ENCODE results near the gene AP3S2.

The AP3S2 gene

GRCh38 chr15:89822951-89823711 is 70.7 kb downstream of the AP3S2 start:
- no peak overlapping the region for H3K4me3 ChIP-seq (ENCODE audit: low read depth, low read length)
- no peak for DNase-seq (ENCODE audit: low read depth)

- H3K4me3 ChIP-seq (ENCODE audit: low read depth, low read length), result no peak overlapping the region
- DNase-seq (ENCODE audit: low read depth), result no peak
Observed at GRCh38 chr15:89822611-89822950, 71.2 kb downstream of the AP3S2 start.

- no peak for DNase-seq (ENCODE audit: low read depth)
- H3K4me3 ChIP-seq (ENCODE audit: low read depth, low read length), result no peak overlapping the region
Observed at GRCh38 chr15:89822026-89822425, 71.8 kb downstream of the AP3S2 start.

GRCh38 chr15:89820666-89821611 is 72.9 kb downstream of the AP3S2 start:
- no peak overlapping the region for H3K4me3 ChIP-seq (ENCODE audit: low read depth, low read length)
- no peak for DNase-seq (ENCODE audit: low read depth)

GRCh38 chr15:89818287-89818686 is 75.5 kb downstream of the AP3S2 start:
- no peak for DNase-seq (ENCODE audit: low read depth)
- no peak overlapping the region for H3K4me3 ChIP-seq (ENCODE audit: low read depth, low read length)

GRCh38 chr15:89817701-89818280 is 76.0 kb downstream of the AP3S2 start:
- no peak for DNase-seq (ENCODE audit: low read depth)

GRCh38 chr15:89815769-89816168 is 78.0 kb downstream of the AP3S2 start:
- no peak for DNase-seq (ENCODE audit: low read depth)
- no peak overlapping the region for H3K4me3 ChIP-seq (ENCODE audit: low read depth, low read length)

More at GRCh38 chr15:89817701-89818280, 76.0 kb downstream of the AP3S2 start:
- no peak overlapping the region for H3K4me3 ChIP-seq (ENCODE audit: low read depth, low read length)

GRCh38 chr15:89814112-89814742 is 79.6 kb downstream of the AP3S2 start:
- DNase-seq (ENCODE audit: low read depth), result no peak
- H3K4me3 ChIP-seq (ENCODE audit: low read depth, low read length), result peak overlapping the region; percentile 78

- peak overlapping the region; percentile 78 for H3K4me3 ChIP-seq (ENCODE audit: low read depth, low read length)
- no peak for DNase-seq (ENCODE audit: low read depth)
Observed at GRCh38 chr15:89813381-89814111, 80.2 kb downstream of the AP3S2 start.

GRCh38 chr15:89812847-89813320 is 80.9 kb downstream of the AP3S2 start:
- peak overlapping the region; percentile 78 for H3K4me3 ChIP-seq (ENCODE audit: low read depth, low read length)
- DNase-seq (ENCODE audit: low read depth), result no peak

GRCh38 chr15:89812011-89812846 is 81.6 kb downstream of the AP3S2 start:
- peak overlapping the region; percentile 78 for H3K4me3 ChIP-seq (ENCODE audit: low read depth, low read length)
- DNase-seq (ENCODE audit: low read depth), result no peak

GRCh38 chr15:89810837-89811236 is 83.0 kb downstream of the AP3S2 start:
- H3K4me3 ChIP-seq (ENCODE audit: low read depth, low read length), result no peak overlapping the region
- DNase-seq (ENCODE audit: low read depth), result no peak

GRCh38 chr15:89809787-89810148 is 84.0 kb downstream of the AP3S2 start:
- DNase-seq (ENCODE audit: low read depth), result no peak
- no peak overlapping the region for H3K4me3 ChIP-seq (ENCODE audit: low read depth, low read length)

GRCh38 chr15:89809093-89809786 is 84.6 kb downstream of the AP3S2 start:
- no peak for DNase-seq (ENCODE audit: low read depth)
- H3K4me3 ChIP-seq (ENCODE audit: low read depth, low read length), result no peak overlapping the region

- DNase-seq (ENCODE audit: low read depth), result no peak
- H3K4me3 ChIP-seq (ENCODE audit: low read depth, low read length), result no peak overlapping the region
Observed at GRCh38 chr15:89808160-89808870, 85.5 kb downstream of the AP3S2 start.

GRCh38 chr15:89807689-89808088 is 86.1 kb downstream of the AP3S2 start:
- no peak for DNase-seq (ENCODE audit: low read depth)
- H3K4me3 ChIP-seq (ENCODE audit: low read depth, low read length), result no peak overlapping the region

Data from skeletal muscle cell (primary cell).